ENCODE results near the gene HCFC1R1. TPM values are rescaled to one million over a fixed set of nuclear protein-coding genes. Genes with fewer than 3 reads are reported as not detected.
A peak's percentile ranks its signal among the peaks of the same experiment; 100 is the strongest.
"Not testable (repeated sequence)": the region's sequence is repeated elsewhere in the genome, so short reads cannot be mapped to it uniquely, and the experiment has no call there.

HCFC1R1 gene, protein sequence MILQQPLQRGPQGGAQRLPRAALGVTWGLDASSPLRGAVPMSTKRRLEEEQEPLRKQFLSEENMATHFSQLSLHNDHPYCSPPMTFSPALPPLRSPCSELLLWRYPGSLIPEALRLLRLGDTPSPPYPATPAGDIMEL
- total RNA-seq: 43.2 TPM
- long read RNA-seq, transcript HCFC1R1-201 (4 exons, 965 nt): major isoform, 14 of 25 reads
- long read RNA-seq, transcript HCFC1R1-208 (2 exons, 1,365 nt): minor isoform, 5 of 25 reads
- long read RNA-seq, partial matches to known transcripts: 1 of 25 reads
- long read RNA-seq, other reads (novel, unspliced or antisense): 2 of 25 reads

DNA sequence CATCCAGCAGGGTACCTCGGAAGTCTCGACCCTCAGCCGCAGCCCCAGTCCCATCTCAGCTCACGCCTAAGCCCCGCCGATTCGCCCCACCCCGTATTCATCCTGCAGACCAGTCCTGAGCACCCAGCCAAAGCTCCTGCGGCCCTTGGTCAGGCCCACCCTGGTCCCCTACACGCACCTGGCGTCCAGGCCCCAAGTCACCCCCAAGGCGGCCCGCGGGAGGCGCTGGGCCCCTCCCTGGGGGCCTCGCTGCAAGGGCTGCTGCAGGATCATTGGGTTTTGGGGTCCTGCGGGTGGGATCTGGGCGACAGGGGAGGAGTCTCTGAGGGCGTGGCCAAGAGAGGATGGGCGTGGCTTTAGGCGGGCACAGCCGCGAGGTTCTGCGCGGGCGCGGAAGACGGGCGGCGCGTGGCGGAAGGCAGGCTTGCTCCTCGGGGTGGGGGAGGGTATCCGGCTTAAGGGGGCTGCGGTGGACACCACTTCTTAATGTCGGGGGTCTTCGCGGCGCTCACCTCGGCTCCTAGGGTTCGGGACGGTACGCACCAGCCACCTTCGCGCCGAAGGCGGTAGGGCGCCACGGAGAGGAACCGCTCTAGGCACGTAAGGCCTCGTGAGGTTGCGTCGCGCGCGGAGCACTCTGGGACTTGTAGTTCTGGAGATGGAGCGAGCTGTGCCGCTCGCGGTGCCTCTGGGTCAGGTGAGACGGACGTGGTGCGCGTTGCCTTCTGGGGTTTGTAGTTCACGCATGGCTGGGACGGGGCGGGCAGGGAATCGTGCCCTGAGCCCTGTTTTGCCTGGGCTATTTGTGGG is at the start of gene HCFC1R1, which contains the start of gene THOC6:
Gene HCFC1R1, minus strand, starts transcription at position 274 of the 810 bp plus-strand sequence. Its CDS starts 1 bp downstream, at position 273.
Gene THOC6, plus strand, starts transcription at position 367 of the 810 bp plus-strand sequence. Its CDS starts 292 bp downstream, at position 659.
- intact Hi-C loops (cut with DNase I): no loop called here
- H3K4me1 ChIP-seq: peaks cover 66% of the 10 kb centered on the region
- TF ChIP-seq, protein P1, sequence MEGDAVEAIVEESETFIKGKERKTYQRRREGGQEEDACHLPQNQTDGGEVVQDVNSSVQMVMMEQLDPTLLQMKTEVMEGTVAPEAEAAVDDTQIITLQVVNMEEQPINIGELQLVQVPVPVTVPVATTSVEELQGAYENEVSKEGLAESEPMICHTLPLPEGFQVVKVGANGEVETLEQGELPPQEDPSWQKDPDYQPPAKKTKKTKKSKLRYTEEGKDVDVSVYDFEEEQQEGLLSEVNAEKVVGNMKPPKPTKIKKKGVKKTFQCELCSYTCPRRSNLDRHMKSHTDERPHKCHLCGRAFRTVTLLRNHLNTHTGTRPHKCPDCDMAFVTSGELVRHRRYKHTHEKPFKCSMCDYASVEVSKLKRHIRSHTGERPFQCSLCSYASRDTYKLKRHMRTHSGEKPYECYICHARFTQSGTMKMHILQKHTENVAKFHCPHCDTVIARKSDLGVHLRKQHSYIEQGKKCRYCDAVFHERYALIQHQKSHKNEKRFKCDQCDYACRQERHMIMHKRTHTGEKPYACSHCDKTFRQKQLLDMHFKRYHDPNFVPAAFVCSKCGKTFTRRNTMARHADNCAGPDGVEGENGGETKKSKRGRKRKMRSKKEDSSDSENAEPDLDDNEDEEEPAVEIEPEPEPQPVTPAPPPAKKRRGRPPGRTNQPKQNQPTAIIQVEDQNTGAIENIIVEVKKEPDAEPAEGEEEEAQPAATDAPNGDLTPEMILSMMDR (IDR thresholded peaks at IDR 0.05): no peak

DNA sequence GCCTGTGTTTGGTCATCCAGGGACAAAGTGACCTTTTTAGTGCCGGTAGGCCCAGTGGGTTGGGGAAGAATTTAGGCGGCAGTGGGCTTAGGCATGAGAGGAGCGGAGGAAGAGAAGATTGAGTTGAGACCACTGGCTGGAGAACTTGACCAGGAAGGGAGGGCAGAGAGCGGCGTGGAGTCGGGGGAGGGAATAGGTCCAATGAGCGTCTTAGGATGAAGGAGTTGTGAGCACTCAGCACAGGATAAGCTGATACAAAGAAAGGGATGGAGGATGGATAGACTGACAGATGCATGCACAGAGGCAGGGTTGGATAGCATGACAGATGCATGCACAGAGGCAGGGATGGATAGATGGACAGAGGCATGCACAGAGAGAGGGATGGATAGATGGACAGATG is 49.7 kb upstream of the HCFC1R1 start:
- Histone ChIP-seq H3K36me3 (peaks cover 11% of the 10 kb centered on the region), H3K27me3 (ENCODE audit: low read depth) (no peaks in the 10 kb centered on the region), H3K4me3 (no peak overlapping the region), H3K27ac (no peak overlapping the region), H3K9me3 (no peaks in the 10 kb centered on the region), H3K4me1 (no peaks in the 10 kb centered on the region)
- TF ChIP-seq, protein P1 (IDR thresholded peaks at IDR 0.05): no peak
- intact Hi-C loops (cut with DNase I): no loop called here
- ATAC-seq (no peak), DNase-seq (no peak)

More for the DNA sequence above, at the start of gene HCFC1R1, which contains the start of gene THOC6:
- peak within 1 kb of the TSS; percentile 77 for H3K4me3 ChIP-seq
- ATAC-seq (peak; percentile 75 to 79), DNase-seq (peak; percentile 99)
- peaks cover 18% of the 10 kb centered on the region for H3K36me3 ChIP-seq
- H3K9me3 ChIP-seq: no peaks in the 10 kb centered on the region
- peaks cover 3% of the 10 kb centered on the region for H3K27me3 ChIP-seq (ENCODE audit: low read depth)
- H3K27ac ChIP-seq: peak within 1 kb of the TSS; percentile 94

DNA sequence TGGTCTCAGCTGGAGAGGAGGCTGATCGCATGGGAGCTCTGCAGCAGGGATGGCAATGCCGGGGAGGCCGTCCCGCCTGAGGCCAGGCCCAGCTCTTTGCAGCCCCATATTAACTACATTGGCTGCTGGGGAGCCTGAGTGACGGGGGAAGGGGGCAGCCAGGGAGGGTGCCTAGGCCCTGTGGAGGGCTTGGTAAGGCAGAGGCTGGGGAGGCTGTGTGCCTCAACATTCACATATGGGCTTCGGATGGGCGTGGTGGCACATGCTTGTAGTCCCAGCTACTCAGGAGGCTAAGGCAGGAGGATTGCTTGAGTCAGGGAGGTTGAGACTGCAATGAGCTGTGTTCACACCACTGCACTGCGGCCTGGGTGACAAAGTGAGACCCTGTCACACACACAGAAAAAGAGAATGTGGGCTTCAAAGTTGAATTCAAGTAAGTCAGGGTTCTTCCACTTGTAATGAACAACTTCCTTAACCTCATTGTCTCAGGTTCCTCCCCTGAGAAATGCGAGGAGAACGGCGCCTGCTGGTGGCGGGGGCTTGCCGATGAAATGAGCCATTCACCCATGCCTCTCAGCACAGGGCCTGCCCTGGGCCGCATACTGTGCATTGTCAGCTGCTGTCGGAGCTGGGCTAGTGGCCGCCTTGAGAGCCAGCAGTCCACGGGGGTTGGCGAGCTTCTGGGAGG is 49.0 kb upstream of the HCFC1R1 start:
- intact Hi-C loops (cut with DNase I); H3K27me3 ChIP-seq (ENCODE audit: low read depth); H3K9me3 ChIP-seq; H3K4me1 ChIP-seq; H3K27ac ChIP-seq; DNase-seq; H3K4me3 ChIP-seq: not testable (repeated sequence)
- peak in 1 of 2 donors; percentile 9 for ATAC-seq
- peaks cover 12% of the 10 kb centered on the region for H3K36me3 ChIP-seq

DNA sequence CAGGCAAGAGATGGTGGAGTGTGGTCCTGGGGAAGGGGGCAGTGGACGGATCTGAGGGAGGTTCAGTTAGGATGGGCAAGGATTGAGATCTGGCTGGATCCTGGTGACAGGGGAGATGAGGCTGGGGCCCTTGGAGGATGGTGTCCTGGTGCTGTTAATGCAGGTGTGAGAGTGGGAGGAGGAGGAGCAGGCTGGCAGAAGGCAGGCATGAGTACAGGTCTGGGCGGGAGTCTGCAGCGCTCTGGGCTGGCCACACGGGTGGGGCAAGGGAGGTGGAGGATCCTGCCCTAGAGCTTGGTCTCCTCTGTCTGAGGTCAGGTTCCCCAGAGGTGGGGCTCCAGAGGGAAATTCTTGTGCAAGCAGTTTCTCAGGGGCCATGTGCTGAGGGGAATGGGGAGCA is 48.4 kb upstream of the HCFC1R1 start:
- H3K9me3 ChIP-seq, H3K27ac ChIP-seq: not testable (repeated sequence)

DNA sequence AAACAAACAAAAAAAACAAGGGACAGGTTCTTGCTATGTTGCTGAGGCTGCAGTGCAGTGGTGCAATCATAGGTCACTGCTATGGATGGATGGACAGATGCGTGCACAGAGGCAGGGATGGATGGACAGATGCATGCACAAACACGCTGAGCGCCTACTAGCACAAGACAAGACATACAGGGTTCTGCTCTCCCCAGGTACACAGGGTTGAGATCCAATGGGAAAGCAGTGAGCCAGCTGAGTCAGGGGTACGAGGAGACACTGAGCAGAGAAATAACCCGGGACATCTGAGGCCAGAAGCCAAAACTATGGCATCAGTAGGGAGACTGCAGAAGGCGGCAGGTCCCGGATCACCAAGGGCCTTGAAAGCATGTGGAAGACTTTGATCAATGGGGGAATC is 47.9 kb upstream of the HCFC1R1 start:
- ATAC-seq: no peak
- Histone ChIP-seq H3K9me3 (no peaks in the 10 kb centered on the region), H3K4me1 (no peaks in the 10 kb centered on the region), H3K4me3 (no peak overlapping the region), H3K27me3 (ENCODE audit: low read depth) (no peaks in the 10 kb centered on the region), H3K36me3 (peaks cover 4% of the 10 kb centered on the region), H3K27ac (no peak overlapping the region)
- intact Hi-C loops (cut with DNase I): no loop called here
- DNase-seq: no peak
- TF ChIP-seq, protein P1 (IDR thresholded peaks at IDR 0.05): no peak

More for the DNA sequence above, 48.4 kb upstream of the HCFC1R1 start:
- H3K27me3 ChIP-seq (ENCODE audit: low read depth); H3K4me1 ChIP-seq; DNase-seq; intact Hi-C loops (cut with DNase I); H3K36me3 ChIP-seq; H3K4me3 ChIP-seq: not testable (repeated sequence)
- peak in 1 of 2 donors; percentile 16 for ATAC-seq

DNA sequence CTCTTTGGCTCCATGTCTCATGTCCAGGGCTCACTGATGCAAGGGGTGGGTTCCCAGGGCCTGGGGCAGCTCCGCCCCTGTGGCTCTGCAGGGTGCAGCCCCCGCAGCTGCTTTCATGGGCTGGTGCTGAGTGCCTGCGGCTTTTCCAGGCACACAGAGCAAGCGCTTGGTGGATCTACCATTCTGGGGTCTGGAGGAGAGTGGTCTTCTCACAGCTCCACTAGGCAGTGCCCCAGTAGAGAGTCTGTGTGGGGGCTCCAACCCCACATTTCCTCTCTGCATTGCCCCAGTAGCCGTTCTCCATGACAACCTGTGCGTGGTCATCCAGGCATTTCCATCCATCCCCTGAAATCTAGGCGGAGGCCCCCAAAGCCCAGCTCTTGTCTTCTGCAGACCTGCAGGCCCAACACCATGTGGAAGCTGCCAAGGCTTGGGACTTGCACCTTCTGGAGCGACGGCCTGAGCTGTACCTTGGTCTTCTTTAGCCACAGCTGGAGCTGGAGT is 46.9 kb upstream of the HCFC1R1 start:
- H3K9me3 ChIP-seq: no peaks in the 10 kb centered on the region
- no peaks in the 10 kb centered on the region for H3K27me3 ChIP-seq (ENCODE audit: low read depth)
- peaks cover 3% of the 10 kb centered on the region for H3K4me1 ChIP-seq
- DNase-seq (no peak), ATAC-seq (no peak)
- intact Hi-C loops (cut with DNase I): no loop called here
- no peak overlapping the region for H3K4me3 ChIP-seq
- peaks cover 4% of the 10 kb centered on the region for H3K36me3 ChIP-seq
- TF ChIP-seq, protein P1 (IDR thresholded peaks at IDR 0.05): no peak
- no peak overlapping the region for H3K27ac ChIP-seq

DNA sequence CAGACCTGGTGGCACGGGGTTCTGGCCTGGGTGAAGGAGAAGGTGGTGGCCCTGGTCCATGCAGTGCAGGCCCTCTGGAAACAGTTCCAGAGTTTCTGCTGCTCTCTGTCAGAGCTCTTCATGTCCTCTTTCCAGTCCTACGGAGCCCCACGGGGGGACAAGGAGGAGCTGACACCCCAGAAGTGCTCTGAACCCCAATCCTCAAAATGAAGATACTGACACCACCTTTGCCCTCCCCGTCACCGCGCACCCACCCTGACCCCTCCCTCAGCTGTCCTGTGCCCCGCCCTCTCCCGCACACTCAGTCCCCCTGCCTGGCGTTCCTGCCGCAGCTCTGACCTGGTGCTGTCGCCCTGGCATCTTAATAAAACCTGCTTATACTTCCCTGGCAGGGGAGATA is 45.4 kb upstream of the HCFC1R1 start:
- H3K4me3 ChIP-seq; H3K27ac ChIP-seq; H3K9me3 ChIP-seq; ATAC-seq; H3K27me3 ChIP-seq (ENCODE audit: low read depth); intact Hi-C loops (cut with DNase I); DNase-seq; H3K36me3 ChIP-seq: not testable (repeated sequence)
- H3K4me1 ChIP-seq: peaks cover 15% of the 10 kb centered on the region

All from lower lobe of right lung (tissue), 2 donors.